ENCODE data around the gene TMEM72.

GRCh38 chr10:44890696-44891563 is 20.2 kb upstream of the TMEM72 start:
- TF ChIP-seq EZH2 (IDR thresholded peaks at IDR 0.05) (no peak), POLR2AphosphoS5 (IDR thresholded peaks at IDR 0.05; ENCODE audit: borderline replicate concordance, low read depth, low read length) (no peak)
